Dendritic cell treated with granulocyte-macrophage colony-stimulating factor and Interleukin-4, amounts not matched to agents 40 ng/mL and 50 ng/mL, for 4 days (primary cell): Measurements from ENCODE around the gene CCNY.

Experiments
- H3K27ac Mint-ChIP-seq: one replicate; pipeline ENCODE4 v1.8.0; 2022; ENCODE audit warnings: mild to moderate bottlenecking, mixed read lengths
- H3K27me3 Mint-ChIP-seq: one replicate; pipeline ENCODE4 v1.8.0; 2022; ENCODE audit warnings: mild to moderate bottlenecking, mixed read lengths
- H3K36me3 Mint-ChIP-seq: one replicate; pipeline ENCODE4 v1.8.0; 2022; ENCODE audit warnings: low read depth, mixed read lengths
- H3K4me1 Mint-ChIP-seq: one replicate; pipeline ENCODE4 v1.8.0; 2022; ENCODE audit warnings: low read depth, mixed read lengths
- H3K4me3 Mint-ChIP-seq: one replicate; pipeline ENCODE4 v1.8.0; 2022; ENCODE audit warnings: mild to moderate bottlenecking, moderate library complexity, mixed read lengths
- H3K9me3 Mint-ChIP-seq: one replicate; pipeline ENCODE4 v1.8.0; 2022; ENCODE audit warnings: mixed read lengths
- intact Hi-C: fragments of 100-400 bp; cut with micrococcal nuclease; formaldehyde crosslinking; loops from one replicate; pipeline ENCODE4 v1.15.0; 2022

The CCNY gene

GRCh38 chr10:35464825-35465456 lies 128.6 kb downstream of the CCNY start:
- H3K27me3 Mint-ChIP-seq, result no peaks in the 10 kb centered on the region

GRCh38 chr10:35465673-35466072 lies 129.4 kb downstream of the CCNY start:
- H3K27me3 Mint-ChIP-seq, result no peaks in the 10 kb centered on the region
- no peak overlapping the region for H3K27ac Mint-ChIP-seq
- H3K36me3 Mint-ChIP-seq, result no peaks in the 10 kb centered on the region
- H3K9me3 Mint-ChIP-seq, result no peaks in the 10 kb centered on the region
- intact Hi-C loops, result no loop called here
- H3K4me1 Mint-ChIP-seq, result peaks cover 15% of the 10 kb centered on the region
- H3K4me3 Mint-ChIP-seq, result no peak overlapping the region

More at GRCh38 chr10:35464825-35465456, 128.6 kb downstream of the CCNY start:
- Mint-ChIP-seq H3K27ac (no peak overlapping the region), H3K4me1 (peaks cover 8% of the 10 kb centered on the region), H3K9me3 (no peaks in the 10 kb centered on the region), H3K36me3 (peaks cover 5% of the 10 kb centered on the region), H3K4me3 (no peak overlapping the region)
- intact Hi-C loops, result no loop called here

GRCh38 chr10:35466170-35466569 lies 129.9 kb downstream of the CCNY start:
- intact Hi-C loops, result no loop called here
- H3K4me1 Mint-ChIP-seq, result peaks cover 15% of the 10 kb centered on the region
- no peaks in the 10 kb centered on the region for H3K27me3 Mint-ChIP-seq
- H3K36me3 Mint-ChIP-seq, result no peaks in the 10 kb centered on the region
- H3K27ac Mint-ChIP-seq, result no peak overlapping the region
- H3K4me3 Mint-ChIP-seq, result no peak overlapping the region
- H3K9me3 Mint-ChIP-seq, result no peaks in the 10 kb centered on the region

GRCh38 chr10:35466661-35467060 lies 130.4 kb downstream of the CCNY start:
- intact Hi-C loops, result no loop called here
- Mint-ChIP-seq H3K36me3 (no peaks in the 10 kb centered on the region), H3K9me3 (no peaks in the 10 kb centered on the region), H3K4me1 (peaks cover 15% of the 10 kb centered on the region), H3K4me3 (no peak overlapping the region), H3K27me3 (no peaks in the 10 kb centered on the region), H3K27ac (no peak overlapping the region)

GRCh38 chr10:35467186-35467585 lies 130.9 kb downstream of the CCNY start:
- Mint-ChIP-seq H3K27me3 (no peaks in the 10 kb centered on the region), H3K9me3 (no peaks in the 10 kb centered on the region), H3K4me1 (peaks cover 15% of the 10 kb centered on the region), H3K4me3 (no peak overlapping the region), H3K36me3 (no peaks in the 10 kb centered on the region), H3K27ac (no peak overlapping the region)
- intact Hi-C loops, result no loop called here

DNA sequence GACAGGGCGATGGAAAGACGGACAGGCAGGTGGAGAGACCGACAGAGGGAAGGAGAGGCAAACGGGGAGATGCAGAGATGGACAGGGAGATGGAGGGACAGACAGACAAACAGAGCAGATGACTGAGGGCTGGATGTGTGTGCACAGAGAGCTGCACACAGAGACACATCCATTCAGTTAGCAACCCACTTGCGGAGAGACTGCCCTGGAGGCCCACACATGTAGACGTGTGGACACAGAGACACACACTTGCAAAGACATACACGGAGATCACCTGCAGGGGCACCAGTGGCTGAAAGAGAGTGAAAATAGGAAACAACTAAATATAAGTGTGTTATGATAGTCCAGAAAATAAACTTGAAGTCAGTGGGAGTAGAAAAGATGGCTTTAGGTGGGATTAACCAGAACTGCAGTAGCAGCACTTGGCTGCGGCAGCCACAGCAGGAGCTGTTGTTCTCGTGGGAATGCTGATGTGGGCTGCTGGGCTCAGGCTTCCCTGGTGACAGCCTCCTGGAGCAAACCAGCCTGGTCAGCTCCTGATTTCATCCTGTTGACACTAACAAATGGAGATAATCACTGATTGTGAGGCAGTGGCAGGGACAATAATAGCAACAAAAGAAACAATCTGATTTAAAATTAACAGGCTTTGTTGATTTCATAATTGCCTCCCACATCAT lies 134.1 kb downstream of the CCNY start:
- Mint-ChIP-seq H3K36me3 (peaks cover 11% of the 10 kb centered on the region), H3K27me3 (no peaks in the 10 kb centered on the region), H3K4me1 (peaks cover 15% of the 10 kb centered on the region), H3K27ac (peak overlapping the region; percentile 3), H3K9me3 (no peaks in the 10 kb centered on the region), H3K4me3 (no peak overlapping the region)
- intact Hi-C loops, result no loop called here

DNA sequence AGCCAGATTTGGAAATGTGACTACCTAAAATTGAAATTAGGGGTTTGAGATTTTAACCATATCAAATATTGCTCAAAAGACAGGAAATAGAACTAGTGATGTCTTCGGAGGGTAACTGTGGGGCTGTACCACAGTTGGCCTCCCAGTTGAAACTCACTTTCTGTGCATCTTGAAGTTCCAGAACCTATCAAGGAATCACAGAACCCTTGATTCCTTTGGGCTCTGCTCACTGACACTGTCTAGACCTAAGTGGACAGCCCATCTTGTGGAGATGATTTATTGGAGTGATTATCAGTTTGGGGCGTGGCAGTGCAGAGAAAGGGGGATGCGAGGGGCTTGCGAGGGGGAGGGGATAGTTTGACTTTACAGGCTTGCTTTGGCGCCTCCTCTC lies 134.6 kb downstream of the CCNY start:
- Mint-ChIP-seq H3K27ac (no peak overlapping the region), H3K36me3 (peaks cover 11% of the 10 kb centered on the region), H3K9me3 (no peaks in the 10 kb centered on the region), H3K4me1 (peaks cover 15% of the 10 kb centered on the region), H3K27me3 (no peaks in the 10 kb centered on the region), H3K4me3 (no peak overlapping the region)
- intact Hi-C loops, result no loop called here

DNA sequence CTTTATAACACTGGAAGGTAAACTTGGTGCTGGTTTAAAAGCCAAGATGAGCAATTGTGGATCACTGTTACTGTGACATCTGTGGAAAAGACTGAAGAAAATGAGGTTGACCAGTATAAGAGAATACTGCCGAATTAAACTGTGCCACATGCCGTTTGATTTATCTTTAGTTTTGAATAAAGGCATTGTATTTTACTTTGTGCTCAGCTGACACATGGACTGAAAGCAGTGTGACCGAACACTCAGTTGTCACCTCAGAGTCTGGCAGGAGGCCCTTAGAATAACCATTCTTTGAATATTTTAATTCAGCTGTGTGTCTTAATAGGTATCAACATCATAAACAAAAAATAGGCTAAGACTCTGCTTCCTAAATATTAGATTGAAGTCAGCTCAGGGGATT lies 135.1 kb downstream of the CCNY start:
- H3K4me1 Mint-ChIP-seq, result peaks cover 19% of the 10 kb centered on the region
- no peaks in the 10 kb centered on the region for H3K9me3 Mint-ChIP-seq
- no peak overlapping the region for H3K27ac Mint-ChIP-seq
- H3K4me3 Mint-ChIP-seq, result no peak overlapping the region
- no peaks in the 10 kb centered on the region for H3K27me3 Mint-ChIP-seq
- intact Hi-C loops, result no loop called here
- peaks cover 11% of the 10 kb centered on the region for H3K36me3 Mint-ChIP-seq

GRCh38 chr10:35480142-35480541 lies 143.8 kb downstream of the CCNY start:
- Mint-ChIP-seq H3K27ac (no peak overlapping the region), H3K36me3 (peaks cover 23% of the 10 kb centered on the region), H3K9me3 (no peaks in the 10 kb centered on the region)

DNA sequence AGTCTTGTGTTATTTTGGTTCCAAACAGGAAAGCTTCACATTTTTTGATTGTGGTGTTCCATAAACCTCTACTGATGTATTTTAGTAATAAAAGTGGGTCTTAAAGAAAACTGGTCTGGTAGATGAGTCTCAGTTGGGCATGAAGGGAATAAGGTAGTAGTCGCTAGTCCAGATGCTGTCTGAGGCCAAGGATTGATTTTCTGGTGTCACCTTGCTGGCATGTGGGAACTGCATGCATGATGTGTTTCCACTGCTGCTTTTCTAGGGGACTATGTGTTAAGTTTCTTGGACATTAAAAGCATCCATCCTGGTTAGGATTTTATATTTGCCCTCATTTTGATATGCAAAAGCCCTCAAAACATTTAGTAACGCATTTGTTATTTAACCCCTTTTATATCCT lies 145.1 kb downstream of the CCNY start:
- Mint-ChIP-seq H3K27me3 (no peaks in the 10 kb centered on the region), H3K36me3 (peaks cover 34% of the 10 kb centered on the region), H3K4me1 (peaks cover 43% of the 10 kb centered on the region), H3K27ac (no peak overlapping the region), H3K9me3 (no peaks in the 10 kb centered on the region), H3K4me3 (no peak overlapping the region)
- intact Hi-C loops, result loop anchor here (10.0 kb wide), 1 partner anchor 63 kb away; no protein-coding TSS in a partner anchor

More at GRCh38 chr10:35480142-35480541, 143.8 kb downstream of the CCNY start:
- H3K27me3 Mint-ChIP-seq, result no peaks in the 10 kb centered on the region
- peaks cover 37% of the 10 kb centered on the region for H3K4me1 Mint-ChIP-seq
- no peak overlapping the region for H3K4me3 Mint-ChIP-seq
- intact Hi-C loops, result loop anchor here (10.0 kb wide), 1 partner anchor 65 kb away; no protein-coding TSS in a partner anchor

DNA sequence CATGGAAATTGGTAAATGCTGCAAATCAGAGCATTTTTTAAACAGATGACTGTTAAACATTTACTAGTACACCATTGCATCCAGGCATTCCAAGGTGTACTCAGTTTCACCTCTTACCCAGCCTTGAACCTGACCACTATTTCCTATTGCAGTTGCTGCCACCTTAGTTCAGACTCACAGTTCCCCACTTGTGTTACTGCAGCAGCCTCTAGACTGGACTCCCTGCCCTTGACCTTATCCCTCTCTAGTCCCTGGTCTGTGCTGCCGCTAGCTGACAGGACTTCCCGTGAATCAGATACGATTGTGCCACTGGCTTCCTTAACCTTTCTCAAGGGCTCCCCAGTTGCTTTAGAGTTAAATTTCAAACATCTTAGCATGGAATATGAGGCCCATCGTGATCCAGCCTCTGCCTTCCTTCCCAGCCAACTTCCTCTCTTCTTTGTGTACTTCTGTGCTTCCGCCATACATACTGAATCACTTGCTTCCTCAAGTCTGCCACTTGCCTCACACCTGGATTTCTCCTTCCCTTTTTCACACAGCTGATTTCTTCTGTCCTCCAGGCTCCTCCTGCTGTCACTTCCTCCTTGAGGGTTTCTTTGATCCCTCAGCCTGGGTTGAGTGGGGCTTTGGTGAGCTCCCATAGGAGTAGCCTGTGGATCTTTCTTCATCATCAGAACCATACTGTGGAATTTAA lies 150.1 kb downstream of the CCNY start:
- no peaks in the 10 kb centered on the region for H3K9me3 Mint-ChIP-seq
- intact Hi-C loops, result loop anchor here (10.0 kb wide), 1 partner anchor 58 kb away; no protein-coding TSS in a partner anchor
- H3K36me3 Mint-ChIP-seq, result peaks cover 59% of the 10 kb centered on the region
- H3K4me3 Mint-ChIP-seq, result no peak overlapping the region
- peak overlapping the region; percentile 25 for H3K27ac Mint-ChIP-seq
- H3K27me3 Mint-ChIP-seq, result no peaks in the 10 kb centered on the region
- H3K4me1 Mint-ChIP-seq, result peaks cover 53% of the 10 kb centered on the region

- peaks cover 53% of the 10 kb centered on the region for H3K4me1 Mint-ChIP-seq
- no peak overlapping the region for H3K4me3 Mint-ChIP-seq
- intact Hi-C loops, result loop anchor here (10.0 kb wide), 1 partner anchor 57 kb away; no protein-coding TSS in a partner anchor
- no peaks in the 10 kb centered on the region for H3K27me3 Mint-ChIP-seq
- H3K36me3 Mint-ChIP-seq, result peaks cover 70% of the 10 kb centered on the region
- H3K27ac Mint-ChIP-seq, result peak overlapping the region; percentile 27
- H3K9me3 Mint-ChIP-seq, result no peaks in the 10 kb centered on the region
These were observed 151.2 kb downstream of the CCNY start for GRCh38 chr10:35487336-35488034.

GRCh38 chr10:35488228-35488627 lies 151.9 kb downstream of the CCNY start:
- Mint-ChIP-seq H3K27ac (no peak overlapping the region), H3K9me3 (no peaks in the 10 kb centered on the region), H3K4me3 (no peak overlapping the region), H3K27me3 (no peaks in the 10 kb centered on the region), H3K36me3 (peaks cover 76% of the 10 kb centered on the region), H3K4me1 (peaks cover 58% of the 10 kb centered on the region)
- intact Hi-C loops, result loop anchor here (10.0 kb wide), 1 partner anchor 57 kb away; no protein-coding TSS in a partner anchor
